HEK293T (cell line): ENCODE measurements around the gene TBC1D22A.

Experiments used
- ARNT ChIP-seq: fragments of 450-650 bp; IDR thresholded peaks from 2 replicates; pipeline ENCODE4 v1.6.1; 2017; ENCODE audit warnings: mild to moderate bottlenecking
- ELF4 ChIP-seq: fragments of 450-650 bp; IDR thresholded peaks from 2 replicates; pipeline ENCODE4 v1.6.1; 2017; ENCODE audit warnings: antibody characterized with exemption
- FOXA1 ChIP-seq: fragments of 450-650 bp; IDR thresholded peaks from 2 replicates; pipeline ENCODE4 v1.6.1; 2016; ENCODE audit warnings: mild to moderate bottlenecking
- FOXK2 ChIP-seq: fragments of 450-650 bp; IDR thresholded peaks from 2 replicates; pipeline ENCODE4 v1.6.1; 2016; ENCODE audit warnings: mild to moderate bottlenecking
- FOXM1 ChIP-seq: fragments of 450-650 bp; IDR thresholded peaks from 2 replicates; pipeline ENCODE4 v1.6.1; 2017; ENCODE audit warnings: mild to moderate bottlenecking, borderline replicate concordance
- LEF1 ChIP-seq: fragments of 450-650 bp; IDR thresholded peaks from 2 replicates; pipeline ENCODE4 v1.6.1; 2017; ENCODE audit warnings: mild to moderate bottlenecking, borderline replicate concordance
- SP1 ChIP-seq: fragments of 450-650 bp; IDR thresholded peaks from 2 replicates; pipeline ENCODE4 v1.6.1; 2017
- SUZ12 ChIP-seq: fragments of 450-650 bp; IDR thresholded peaks from 2 replicates; pipeline ENCODE4 v1.6.1; 2016; ENCODE audit warnings: mild to moderate bottlenecking
- TARDBP ChIP-seq: fragments of 450-650 bp; IDR thresholded peaks from 2 replicates; pipeline ENCODE4 v1.6.1; 2016

GRCh38 chr22:47083379-47083986 lies 321.0 kb downstream of the TBC1D22A start:
- no peak for TF ChIP-seq LEF1
- no peak for TF ChIP-seq FOXA1
- TF ChIP-seq SP1: no peak
- no peak for TF ChIP-seq FOXM1
- TF ChIP-seq TARDBP: no peak
- no peak for TF ChIP-seq SUZ12
- no peak for TF ChIP-seq ELF4
- no peak for TF ChIP-seq FOXK2
- TF ChIP-seq ARNT: no peak
